ENCODE results near the gene SMARCAL1.
A peak's percentile ranks its signal among the peaks of the same experiment; 100 is the strongest.

SMARCAL1 gene

GRCh38 chr2:216392945-216393840 lies 19.1 kb upstream of the SMARCAL1 start:
- TF ChIP-seq, protein P1, sequence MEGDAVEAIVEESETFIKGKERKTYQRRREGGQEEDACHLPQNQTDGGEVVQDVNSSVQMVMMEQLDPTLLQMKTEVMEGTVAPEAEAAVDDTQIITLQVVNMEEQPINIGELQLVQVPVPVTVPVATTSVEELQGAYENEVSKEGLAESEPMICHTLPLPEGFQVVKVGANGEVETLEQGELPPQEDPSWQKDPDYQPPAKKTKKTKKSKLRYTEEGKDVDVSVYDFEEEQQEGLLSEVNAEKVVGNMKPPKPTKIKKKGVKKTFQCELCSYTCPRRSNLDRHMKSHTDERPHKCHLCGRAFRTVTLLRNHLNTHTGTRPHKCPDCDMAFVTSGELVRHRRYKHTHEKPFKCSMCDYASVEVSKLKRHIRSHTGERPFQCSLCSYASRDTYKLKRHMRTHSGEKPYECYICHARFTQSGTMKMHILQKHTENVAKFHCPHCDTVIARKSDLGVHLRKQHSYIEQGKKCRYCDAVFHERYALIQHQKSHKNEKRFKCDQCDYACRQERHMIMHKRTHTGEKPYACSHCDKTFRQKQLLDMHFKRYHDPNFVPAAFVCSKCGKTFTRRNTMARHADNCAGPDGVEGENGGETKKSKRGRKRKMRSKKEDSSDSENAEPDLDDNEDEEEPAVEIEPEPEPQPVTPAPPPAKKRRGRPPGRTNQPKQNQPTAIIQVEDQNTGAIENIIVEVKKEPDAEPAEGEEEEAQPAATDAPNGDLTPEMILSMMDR (conservative IDR thresholded peaks at IDR 0.05; ENCODE audit: low read depth, low read length) = no peak
- DNase-seq (ENCODE audit: low read depth) = no peak
- no peak overlapping the region for H3K4me3 ChIP-seq (ENCODE audit: low read depth, low read length)

- TF ChIP-seq, protein P1 (conservative IDR thresholded peaks at IDR 0.05; ENCODE audit: low read depth, low read length) = no peak
- no peak for DNase-seq (ENCODE audit: low read depth)
- H3K4me3 ChIP-seq (ENCODE audit: low read depth, low read length) = no peak overlapping the region
These were observed 17.4 kb upstream of the SMARCAL1 start for GRCh38 chr2:216394881-216395280.

DNA sequence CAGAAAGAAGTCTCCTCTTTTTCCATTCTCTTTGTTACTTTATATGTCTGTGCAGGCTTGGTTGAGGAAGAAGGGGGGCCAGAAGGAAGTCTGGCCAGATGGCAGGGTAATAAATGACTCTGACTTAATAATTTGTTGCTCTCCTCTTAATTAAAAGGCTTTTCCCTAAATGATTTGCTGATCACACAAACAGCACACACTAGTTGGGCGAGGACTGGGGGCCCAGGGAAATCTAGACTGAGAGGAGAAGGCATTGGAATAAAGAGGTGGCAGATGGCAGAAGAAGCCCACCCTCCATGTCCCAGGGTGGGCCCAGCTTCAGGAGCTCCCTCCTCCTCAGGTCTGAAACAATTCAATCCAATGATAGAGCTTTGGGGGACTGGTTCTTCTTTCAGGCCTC lies 12.7 kb upstream of the SMARCAL1 start:
- no peak overlapping the region for H3K4me3 ChIP-seq (ENCODE audit: low read depth, low read length)
- DNase-seq (ENCODE audit: low read depth) = no peak
- TF ChIP-seq, protein P1 (conservative IDR thresholded peaks at IDR 0.05; ENCODE audit: low read depth, low read length) = no peak

- DNase-seq (ENCODE audit: low read depth) = no peak
- TF ChIP-seq, protein P1 (conservative IDR thresholded peaks at IDR 0.05; ENCODE audit: low read depth, low read length) = no peak
- no peak overlapping the region for H3K4me3 ChIP-seq (ENCODE audit: low read depth, low read length)
These were observed 9.5 kb upstream of the SMARCAL1 start for GRCh38 chr2:216402751-216403150.

- peak; percentile 62 for DNase-seq (ENCODE audit: low read depth)
These were observed 8.2 kb upstream of the SMARCAL1 start for GRCh38 chr2:216404010-216404618.

DNA sequence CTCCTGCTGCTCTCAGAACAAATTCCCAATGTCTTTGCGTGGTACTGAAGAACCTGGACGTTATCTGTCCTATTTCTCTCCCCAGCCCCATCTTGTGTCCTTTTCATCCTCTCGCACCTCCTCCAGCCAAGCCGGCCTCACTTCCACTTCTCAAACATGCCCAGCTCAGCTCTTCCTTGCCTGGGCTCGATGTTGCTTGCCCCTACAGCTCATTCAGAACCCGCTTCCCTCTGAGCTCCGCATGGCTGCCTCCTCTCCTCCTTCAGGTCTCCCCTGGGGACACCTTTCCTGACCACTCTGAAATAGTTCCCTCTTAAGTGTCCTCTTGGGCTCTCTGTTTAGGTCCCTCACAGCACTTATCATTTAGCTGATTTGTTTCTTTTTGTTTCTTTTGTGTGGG lies 6.7 kb upstream of the SMARCAL1 start:
- TF ChIP-seq, protein P1 (conservative IDR thresholded peaks at IDR 0.05; ENCODE audit: low read depth, low read length) = no peak
- DNase-seq (ENCODE audit: low read depth) = no peak
- H3K4me3 ChIP-seq (ENCODE audit: low read depth, low read length) = no peak overlapping the region

More at GRCh38 chr2:216404010-216404618, 8.2 kb upstream of the SMARCAL1 start:
- TF ChIP-seq, protein P1 (conservative IDR thresholded peaks at IDR 0.05; ENCODE audit: low read depth, low read length) = peak; percentile 90
- no peak overlapping the region for H3K4me3 ChIP-seq (ENCODE audit: low read depth, low read length)

Measured in choroid plexus epithelial cell (primary cell).